Left lung (tissue), 10 donors: ENCODE measurements around the gene MYO18B. TPM values are rescaled to one million over a fixed set of nuclear protein-coding genes. Genes with fewer than 3 reads are reported as not detected.

ENCODE experiments used
- ATAC-seq: fragments of 200-7000 bp; cut with Tn5 transposase; one replicate; pipeline ENCODE4 v1.9.1; 2020; ENCODE audit warnings: moderate library complexity
- DNase-seq, 4 donors: peaks; one replicate each; pipeline ENCODE4 v3.0.0-alpha.2; 2013 to 2020
- H3K27ac ChIP-seq, 2 donors: fragments of 200-600 bp; sonication (generic) in 1 of 2; one replicate each; pipeline versions ENCODE4 v1.5.0 to v1.8.0; 2020 to 2021
- H3K27me3 ChIP-seq, 2 donors: fragments of 200-600 bp; sonication (generic) in 1 of 2; one replicate each; pipeline versions ENCODE4 v1.5.0 to v1.8.0; 2020 to 2021
- H3K36me3 ChIP-seq, 2 donors: fragments of 200-600 bp; sonication (generic) in 1 of 2; one replicate each; pipeline versions ENCODE4 v1.5.0 to v1.8.0; 2020 to 2021
- H3K4me1 ChIP-seq, 2 donors: fragments of 200-600 bp; one replicate each; pipeline ENCODE4 v1.8.0; 2021
- H3K4me3 ChIP-seq, 2 donors: fragments of 200-600 bp; sonication (generic) in 1 of 2; one replicate each; pipeline versions ENCODE4 v1.5.0 to v1.8.0; 2020 to 2021; ENCODE audit warnings: mild to moderate bottlenecking in 1 of 2
- H3K9me3 ChIP-seq, 2 donors: fragments of 200-600 bp; sonication (generic) in 1 of 2; one replicate each; pipeline versions ENCODE4 v1.5.0 to v1.8.0; 2020 to 2021
- intact Hi-C, 2 donors: fragments of 100-400 bp; cut with DNase I; formaldehyde crosslinking; loops; one replicate each; pipeline versions ENCODE4 v1.11.2 to v1.14.2; 2022
- polyA plus RNA-seq, 6 donors: library from polyadenylated mRNA; unstranded; fragments of 120-200 nt; gene quantifications; one replicate each; pipeline ENCODE4 v1.2.1, GENCODE V29; 2013; ENCODE audit not compliant: insufficient read length in 6 of 6
- total RNA-seq, 2 donors: library from RNA; stranded (reverse); fragmentation: NEBNext Ultra II Directional; extraction: Animal tissue kit (Norgen Biotek cat#: 25700); gene quantifications; one replicate each; pipeline ENCODE4 v1.2.1, GENCODE V29; 2021
- TF ChIP-seq, protein P1 (sequence below), 2 donors: fragments of 200-600 bp; sonication (generic) in 1 of 2; IDR thresholded peaks; one replicate each; pipeline versions ENCODE4 v1.5.0 to v1.8.0; 2021; ENCODE audit warnings: antibody characterized with exemption in 2 of 2
- donor health status: DM: no; HTN: yes; CAD: no.
- donor health status: DM: no; HTN: no; CAD: no.

MYO18B gene
- total and polyA plus RNA-seq, 8 donors, result 0.06 to 0.37 (median 0.15) TPM

DNA sequence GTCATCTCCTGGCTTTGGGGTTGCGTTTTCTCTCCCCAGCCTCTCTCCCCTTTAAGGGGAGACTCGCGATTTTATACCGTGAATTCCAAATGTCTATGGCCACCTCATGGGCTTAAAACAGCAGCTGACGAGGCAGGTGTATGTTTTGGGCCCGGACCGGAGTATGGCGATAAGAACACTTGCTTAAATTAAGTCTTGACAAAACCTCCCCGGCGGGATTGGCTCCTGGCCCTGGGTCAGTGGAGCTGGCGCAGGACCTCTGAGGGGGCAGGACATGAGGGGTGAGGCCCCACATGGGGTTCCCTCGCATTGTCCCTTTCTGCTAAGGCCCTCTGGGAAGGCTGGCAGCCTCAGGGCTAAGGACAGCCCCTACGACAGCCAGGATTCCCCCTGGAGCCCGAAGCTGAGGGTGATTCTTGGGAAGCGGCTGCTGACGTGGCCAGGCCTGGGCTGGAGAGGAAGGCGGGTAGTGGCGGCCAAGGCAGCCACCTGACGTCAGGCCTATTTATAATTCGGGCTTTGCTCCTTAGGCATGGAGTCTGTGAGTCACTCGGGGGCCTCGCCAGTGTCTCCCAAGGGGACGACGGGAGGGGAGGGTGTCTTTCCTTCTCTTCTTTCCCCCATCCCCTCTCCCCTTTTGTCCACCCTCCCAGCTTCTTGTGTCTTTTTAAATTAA lies 12.7 kb downstream of the MYO18B start:
- intact Hi-C loops, result no loop called here
- H3K27ac ChIP-seq, result no peak overlapping the region
- H3K4me1 ChIP-seq, result peaks cover 0 to 9% of the 10 kb centered on the region in 2 donors
- ATAC-seq, result peak; percentile 43
- H3K27me3 ChIP-seq, result peaks cover 0 to 12% of the 10 kb centered on the region in 2 donors
- no peak overlapping the region for H3K4me3 ChIP-seq
- TF ChIP-seq, protein P1, sequence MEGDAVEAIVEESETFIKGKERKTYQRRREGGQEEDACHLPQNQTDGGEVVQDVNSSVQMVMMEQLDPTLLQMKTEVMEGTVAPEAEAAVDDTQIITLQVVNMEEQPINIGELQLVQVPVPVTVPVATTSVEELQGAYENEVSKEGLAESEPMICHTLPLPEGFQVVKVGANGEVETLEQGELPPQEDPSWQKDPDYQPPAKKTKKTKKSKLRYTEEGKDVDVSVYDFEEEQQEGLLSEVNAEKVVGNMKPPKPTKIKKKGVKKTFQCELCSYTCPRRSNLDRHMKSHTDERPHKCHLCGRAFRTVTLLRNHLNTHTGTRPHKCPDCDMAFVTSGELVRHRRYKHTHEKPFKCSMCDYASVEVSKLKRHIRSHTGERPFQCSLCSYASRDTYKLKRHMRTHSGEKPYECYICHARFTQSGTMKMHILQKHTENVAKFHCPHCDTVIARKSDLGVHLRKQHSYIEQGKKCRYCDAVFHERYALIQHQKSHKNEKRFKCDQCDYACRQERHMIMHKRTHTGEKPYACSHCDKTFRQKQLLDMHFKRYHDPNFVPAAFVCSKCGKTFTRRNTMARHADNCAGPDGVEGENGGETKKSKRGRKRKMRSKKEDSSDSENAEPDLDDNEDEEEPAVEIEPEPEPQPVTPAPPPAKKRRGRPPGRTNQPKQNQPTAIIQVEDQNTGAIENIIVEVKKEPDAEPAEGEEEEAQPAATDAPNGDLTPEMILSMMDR (IDR thresholded peaks at IDR 0.05), result no peak
- DNase-seq, result no peak
- no peaks in the 10 kb centered on the region for H3K36me3 ChIP-seq
- H3K9me3 ChIP-seq, result no peaks in the 10 kb centered on the region

DNA sequence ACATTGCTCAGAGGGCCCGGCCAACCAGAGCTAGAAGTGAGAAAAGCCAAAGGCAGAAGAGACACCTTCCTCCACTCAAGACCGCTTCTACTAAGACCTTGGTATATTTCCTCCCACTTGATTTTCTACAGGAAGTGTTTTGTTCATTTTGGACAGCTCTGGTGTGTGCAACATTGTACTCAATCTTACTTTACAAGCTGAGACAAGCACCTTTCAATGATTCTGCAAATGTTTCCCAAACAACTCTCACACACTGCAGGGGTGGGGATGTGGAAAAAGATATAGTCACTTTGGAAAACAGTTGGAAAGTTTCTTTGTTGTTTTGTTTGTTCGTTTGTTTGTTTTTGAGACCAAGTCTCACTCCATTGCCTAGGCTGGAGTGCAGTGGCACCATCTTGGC lies 15.7 kb downstream of the MYO18B start:
- Histone ChIP-seq H3K27me3 (peaks cover 0 to 5% of the 10 kb centered on the region in 2 donors), H3K4me1 (peaks cover 0 to 9% of the 10 kb centered on the region in 2 donors), H3K36me3 (no peaks in the 10 kb centered on the region), H3K27ac (no peak overlapping the region), H3K4me3 (no peak overlapping the region), H3K9me3 (no peaks in the 10 kb centered on the region)
- no peak for DNase-seq
- ATAC-seq, result no peak
- TF ChIP-seq, protein P1 (IDR thresholded peaks at IDR 0.05), result no peak
- intact Hi-C loops, result no loop called here

DNA sequence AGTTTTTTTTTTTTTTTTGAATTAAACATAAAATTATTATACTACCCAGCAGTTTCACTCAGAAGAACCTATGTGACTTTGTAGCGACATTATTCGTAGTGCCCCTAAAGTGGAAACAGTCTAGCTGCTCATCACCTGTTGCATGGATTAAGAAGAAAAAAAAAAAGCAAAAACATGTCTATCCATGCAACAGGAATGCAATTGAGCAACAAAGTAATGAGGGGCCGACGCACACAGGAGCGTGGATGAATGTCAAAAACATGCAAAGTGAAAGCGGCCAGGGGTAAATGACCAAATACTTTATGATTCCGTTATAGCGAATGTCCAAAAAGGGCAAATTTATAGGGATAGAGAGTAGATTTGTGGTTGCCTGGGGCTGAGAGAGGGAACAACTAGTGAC lies 16.3 kb downstream of the MYO18B start:
- Histone ChIP-seq H3K27ac (no peak overlapping the region), H3K4me1 (peaks cover 0 to 9% of the 10 kb centered on the region in 2 donors), H3K27me3 (peaks cover 0 to 5% of the 10 kb centered on the region in 2 donors), H3K9me3 (no peaks in the 10 kb centered on the region), H3K36me3 (no peaks in the 10 kb centered on the region), H3K4me3 (no peak overlapping the region)
- intact Hi-C loops, result no loop called here
- TF ChIP-seq, protein P1 (IDR thresholded peaks at IDR 0.05), result no peak
- DNase-seq (no peak), ATAC-seq (no peak)

DNA sequence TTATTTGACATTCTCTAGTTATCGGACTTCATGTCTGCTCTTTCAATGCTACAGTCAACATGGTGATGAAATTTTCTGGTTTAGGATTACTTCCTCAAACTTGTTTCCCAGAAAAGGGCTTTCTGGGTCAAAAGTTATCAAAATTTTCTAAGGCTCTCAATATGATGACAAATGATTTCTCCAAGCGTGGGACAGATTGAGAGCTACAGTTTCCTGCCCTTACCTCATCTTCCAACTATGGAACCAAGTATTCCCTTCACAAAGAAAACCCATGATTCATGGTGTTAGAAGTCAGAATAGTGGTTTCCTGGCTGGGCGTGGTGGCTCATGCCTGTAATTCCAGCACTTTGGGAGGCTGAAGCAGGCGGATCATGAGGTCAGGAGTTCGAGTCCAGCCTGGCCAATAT lies 17.8 kb downstream of the MYO18B start:
- peaks cover 0 to 9% of the 10 kb centered on the region in 2 donors for H3K4me1 ChIP-seq
- peak in 1 of 4 donors; percentile 26 for DNase-seq
- TF ChIP-seq, protein P1 (IDR thresholded peaks at IDR 0.05), result no peak
- peak; percentile 79 for ATAC-seq
- intact Hi-C loops, result no loop called here
- H3K27ac ChIP-seq, result peak overlapping the region in 1 of 2 donors; percentile 1
- H3K27me3 ChIP-seq, result no peaks in the 10 kb centered on the region
- no peaks in the 10 kb centered on the region for H3K9me3 ChIP-seq
- no peak overlapping the region for H3K4me3 ChIP-seq
- H3K36me3 ChIP-seq, result no peaks in the 10 kb centered on the region

DNA sequence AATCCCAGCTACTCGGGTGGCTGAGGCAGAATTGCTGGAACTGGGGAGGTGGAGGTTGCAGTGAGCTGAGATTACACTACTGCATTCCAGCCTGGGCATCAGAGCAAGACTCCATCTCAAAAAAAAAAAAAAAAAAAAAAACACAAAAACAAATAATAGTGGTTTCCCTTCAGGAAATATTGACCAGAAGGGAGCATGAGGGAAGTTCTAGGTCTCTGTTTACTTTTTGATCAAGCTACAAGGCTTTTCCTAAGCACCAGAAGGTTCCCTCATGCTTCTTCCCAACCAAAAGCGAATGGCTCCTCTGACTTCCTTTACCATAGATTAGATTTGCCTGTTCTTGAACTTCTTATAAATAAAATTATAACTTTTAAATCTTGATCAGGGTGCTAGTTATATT lies 18.3 kb downstream of the MYO18B start:
- H3K36me3 ChIP-seq, result no peaks in the 10 kb centered on the region
- ATAC-seq, result no peak
- no peak overlapping the region for H3K4me3 ChIP-seq
- H3K4me1 ChIP-seq, result peaks cover 0 to 9% of the 10 kb centered on the region in 2 donors
- no peak for DNase-seq
- H3K27ac ChIP-seq, result peak overlapping the region in 1 of 2 donors; percentile 1
- intact Hi-C loops, result no loop called here
- no peaks in the 10 kb centered on the region for H3K9me3 ChIP-seq
- TF ChIP-seq, protein P1 (IDR thresholded peaks at IDR 0.05), result no peak
- no peaks in the 10 kb centered on the region for H3K27me3 ChIP-seq
